ENCODE data around the gene HUWE1.
"Not testable (repeated sequence)": the region's sequence is repeated elsewhere in the genome, so short reads cannot be mapped to it uniquely, and the experiment has no call there.

Gene HUWE1

GRCh38 chrX:53686151-53686885, at the start of gene HUWE1:
Gene HUWE1 (minus strand): TSS chrX:53686719. CDS start chrX:53654107, 32,612 bp downstream.
- peak; percentile 64 for DNase-seq (ENCODE audit: low read depth)

- DNase-seq (ENCODE audit: low read depth): no peak
These were observed 46.3 kb upstream of the HUWE1 start for GRCh38 chrX:53732797-53733196.

- DNase-seq (ENCODE audit: low read depth): no peak
These were observed 43.2 kb upstream of the HUWE1 start for GRCh38 chrX:53729751-53730150.

GRCh38 chrX:53728506-53728905, 42.0 kb upstream of the HUWE1 start:
- no peak for DNase-seq (ENCODE audit: low read depth)

- no peak for DNase-seq (ENCODE audit: low read depth)
These were observed 38.4 kb upstream of the HUWE1 start for GRCh38 chrX:53724872-53725271.

GRCh38 chrX:53723381-53723780, 36.9 kb upstream of the HUWE1 start:
- no peak for DNase-seq (ENCODE audit: low read depth)

- DNase-seq (ENCODE audit: low read depth): not testable (repeated sequence)
These were observed 35.1 kb upstream of the HUWE1 start for GRCh38 chrX:53721610-53722009.

- not testable (repeated sequence) for DNase-seq (ENCODE audit: low read depth)
These were observed 33.1 kb upstream of the HUWE1 start for GRCh38 chrX:53719666-53720065.

GRCh38 chrX:53718073-53718472, 31.6 kb upstream of the HUWE1 start:
- no peak for DNase-seq (ENCODE audit: low read depth)

- no peak for DNase-seq (ENCODE audit: low read depth)
These were observed 30.7 kb upstream of the HUWE1 start for GRCh38 chrX:53717205-53717604.

- peak; percentile 53 for DNase-seq (ENCODE audit: low read depth)
These were observed 30.0 kb upstream of the HUWE1 start for GRCh38 chrX:53716328-53717088.

- no peak for DNase-seq (ENCODE audit: low read depth)
These were observed 28.9 kb upstream of the HUWE1 start for GRCh38 chrX:53715346-53715924.

GRCh38 chrX:53714580-53715345, 28.2 kb upstream of the HUWE1 start:
- peak; percentile 64 for DNase-seq (ENCODE audit: low read depth)

- DNase-seq (ENCODE audit: low read depth): no peak
These were observed 27.6 kb upstream of the HUWE1 start for GRCh38 chrX:53713987-53714579.

GRCh38 chrX:53711436-53711835, 24.9 kb upstream of the HUWE1 start:
- no peak for DNase-seq (ENCODE audit: low read depth)

GRCh38 chrX:53704854-53705253, 18.3 kb upstream of the HUWE1 start:
- no peak for DNase-seq (ENCODE audit: low read depth)

GRCh38 chrX:53704294-53704693, 17.8 kb upstream of the HUWE1 start:
- no peak for DNase-seq (ENCODE audit: low read depth)

- no peak for DNase-seq (ENCODE audit: low read depth)
These were observed 9.5 kb upstream of the HUWE1 start for GRCh38 chrX:53695946-53696549.

- no peak for DNase-seq (ENCODE audit: low read depth)
These were observed 8.1 kb upstream of the HUWE1 start for GRCh38 chrX:53694642-53695041.

GRCh38 chrX:53688300-53688699, 1.8 kb upstream of the HUWE1 start:
- DNase-seq (ENCODE audit: low read depth): no peak

GRCh38 chrX:53685711-53686110, 808 bp downstream of the HUWE1 start:
- DNase-seq (ENCODE audit: low read depth): no peak
